Effector CD4-positive, alpha-beta T cell (primary cell): ENCODE data around the gene FKBP5.
"Not testable (repeated sequence)": the region's sequence is repeated elsewhere in the genome, so short reads cannot be mapped to it uniquely, and the experiment has no call there.

Experiments used
- DNase-seq: peaks from one replicate; pipeline ENCODE4 v3.0.0-alpha.2; 2020

FKBP5 gene

GRCh38 chr6:35583893-35584688 is 104.6 kb downstream of the FKBP5 start:
- peak; percentile 68 for DNase-seq

- DNase-seq, result no peak
Measured at GRCh38 chr6:35582315-35582714, 106.4 kb downstream of the FKBP5 start.

GRCh38 chr6:35581633-35582032 is 107.1 kb downstream of the FKBP5 start:
- no peak for DNase-seq

- no peak for DNase-seq
Measured at GRCh38 chr6:35580836-35581235, 107.9 kb downstream of the FKBP5 start.

- no peak for DNase-seq
Measured at GRCh38 chr6:35576682-35577081, 112.0 kb downstream of the FKBP5 start.

GRCh38 chr6:35573495-35574110 is 115.1 kb downstream of the FKBP5 start:
- no peak for DNase-seq

- not testable (repeated sequence) for DNase-seq
Measured at GRCh38 chr6:35570885-35571330, 117.8 kb downstream of the FKBP5 start.

GRCh38 chr6:35569011-35569461 is 119.7 kb downstream of the FKBP5 start:
- DNase-seq, result peak; percentile 6

GRCh38 chr6:35566794-35567193 is 121.9 kb downstream of the FKBP5 start:
- DNase-seq, result no peak

- no peak for DNase-seq
Measured at GRCh38 chr6:35564733-35565132, 124.0 kb downstream of the FKBP5 start.

- no peak for DNase-seq
Measured at GRCh38 chr6:35562060-35562459, 126.7 kb downstream of the FKBP5 start.

- no peak for DNase-seq
Measured at GRCh38 chr6:35561113-35561512, 127.6 kb downstream of the FKBP5 start.

- DNase-seq, result no peak
Measured at GRCh38 chr6:35558571-35558970, 130.1 kb downstream of the FKBP5 start.

GRCh38 chr6:35557239-35557638 is 131.5 kb downstream of the FKBP5 start:
- DNase-seq, result no peak

- DNase-seq, result no peak
Measured at GRCh38 chr6:35554811-35555210, 133.9 kb downstream of the FKBP5 start.

- no peak for DNase-seq
Measured at GRCh38 chr6:35553315-35553714, 135.4 kb downstream of the FKBP5 start.

GRCh38 chr6:35552285-35552917 is 136.3 kb downstream of the FKBP5 start:
- peak; percentile 50 for DNase-seq

- no peak for DNase-seq
Measured at GRCh38 chr6:35550437-35550836, 138.3 kb downstream of the FKBP5 start.

GRCh38 chr6:35547676-35548075 is 141.0 kb downstream of the FKBP5 start:
- no peak for DNase-seq

- DNase-seq, result no peak
Measured at GRCh38 chr6:35544769-35545361, 143.8 kb downstream of the FKBP5 start.

GRCh38 chr6:35543459-35544193 is 145.1 kb downstream of the FKBP5 start:
- no peak for DNase-seq

- DNase-seq, result no peak
Measured at GRCh38 chr6:35541836-35542235, 146.9 kb downstream of the FKBP5 start.

GRCh38 chr6:35539223-35539622 is 149.5 kb downstream of the FKBP5 start:
- no peak for DNase-seq
